ENCODE data around the gene PRRC2C.

The PRRC2C gene

GRCh38 chr1:171641076-171641864, 155.9 kb downstream of the PRRC2C start:
- DNase-seq = no peak

DNA sequence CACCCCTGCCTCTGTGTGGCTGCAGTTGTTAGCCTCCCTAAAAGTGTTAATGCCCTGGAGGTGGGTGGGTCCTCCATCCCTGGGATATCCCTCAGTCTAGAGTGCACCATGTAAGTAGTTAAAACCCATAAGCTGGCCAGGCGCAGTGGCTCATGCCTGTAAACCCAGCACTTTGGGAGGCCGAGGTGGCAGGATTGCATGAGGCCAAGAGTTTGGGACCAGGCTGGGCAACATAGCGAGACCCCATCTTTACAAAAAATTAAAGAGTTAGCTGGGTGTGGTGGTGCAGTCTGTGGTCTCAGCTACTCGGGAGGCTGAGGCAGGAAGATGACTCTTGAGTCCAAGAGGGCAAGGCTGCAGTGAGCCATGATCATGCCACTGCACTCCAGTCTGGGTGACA, 156.9 kb downstream of the PRRC2C start:
- no peak for DNase-seq

All from NCI-H524 (cell line).